AG09319 (cell line): ENCODE data around the gene TAF8.

Experiments
- DNase-seq: peaks from one replicate; pipeline ENCODE4 v3.0.0-alpha.2; 2010; ENCODE audit warnings: low read depth; ENCODE audit errors: extremely low read depth
- TF ChIP-seq, protein P1 (sequence below): IDR thresholded peaks from 2 replicates; pipeline ENCODE4 v1.5.1; 2011; ENCODE audit warnings: low read depth, mild to moderate bottlenecking, inconsistent platforms, low read length, moderate library complexity

TAF8 gene

DNA sequence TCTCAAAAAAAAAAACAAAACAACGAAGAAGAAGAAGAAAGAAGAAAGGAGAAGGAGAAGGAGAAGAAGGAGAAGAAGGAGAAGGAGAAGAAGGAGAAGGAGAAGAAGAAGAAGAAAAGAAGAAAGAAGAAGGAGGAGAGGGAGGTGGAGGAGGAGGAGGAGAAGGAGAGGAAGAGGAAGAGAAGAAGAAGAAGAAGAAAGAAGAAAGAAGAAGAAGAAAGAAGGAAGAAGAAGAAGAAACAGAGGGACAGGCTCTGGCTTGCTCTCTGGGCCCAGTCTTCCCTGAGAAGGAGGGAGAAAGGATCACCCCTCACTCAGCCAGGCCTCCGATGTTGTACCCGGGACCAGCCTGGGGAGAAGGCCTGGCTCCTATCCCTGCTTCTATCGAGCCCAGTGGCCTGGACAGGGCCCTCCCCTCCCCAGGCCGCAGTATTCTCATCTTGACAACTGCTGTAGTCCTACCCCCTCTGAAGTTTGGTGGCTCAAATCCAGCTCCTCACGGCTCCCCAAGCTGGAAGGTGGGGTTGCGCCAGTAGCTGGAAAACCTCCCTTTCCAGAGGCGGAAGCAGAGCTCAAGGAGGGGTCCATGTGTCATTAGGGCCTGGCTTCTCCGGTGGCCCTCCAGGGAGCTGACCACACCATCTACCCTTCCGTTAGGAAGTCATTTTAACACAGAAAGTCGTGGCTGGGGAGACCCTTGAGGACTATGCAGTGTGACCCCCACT, 73.2 kb downstream of the TAF8 start:
- TF ChIP-seq, protein P1, sequence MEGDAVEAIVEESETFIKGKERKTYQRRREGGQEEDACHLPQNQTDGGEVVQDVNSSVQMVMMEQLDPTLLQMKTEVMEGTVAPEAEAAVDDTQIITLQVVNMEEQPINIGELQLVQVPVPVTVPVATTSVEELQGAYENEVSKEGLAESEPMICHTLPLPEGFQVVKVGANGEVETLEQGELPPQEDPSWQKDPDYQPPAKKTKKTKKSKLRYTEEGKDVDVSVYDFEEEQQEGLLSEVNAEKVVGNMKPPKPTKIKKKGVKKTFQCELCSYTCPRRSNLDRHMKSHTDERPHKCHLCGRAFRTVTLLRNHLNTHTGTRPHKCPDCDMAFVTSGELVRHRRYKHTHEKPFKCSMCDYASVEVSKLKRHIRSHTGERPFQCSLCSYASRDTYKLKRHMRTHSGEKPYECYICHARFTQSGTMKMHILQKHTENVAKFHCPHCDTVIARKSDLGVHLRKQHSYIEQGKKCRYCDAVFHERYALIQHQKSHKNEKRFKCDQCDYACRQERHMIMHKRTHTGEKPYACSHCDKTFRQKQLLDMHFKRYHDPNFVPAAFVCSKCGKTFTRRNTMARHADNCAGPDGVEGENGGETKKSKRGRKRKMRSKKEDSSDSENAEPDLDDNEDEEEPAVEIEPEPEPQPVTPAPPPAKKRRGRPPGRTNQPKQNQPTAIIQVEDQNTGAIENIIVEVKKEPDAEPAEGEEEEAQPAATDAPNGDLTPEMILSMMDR = no peak
- no peak for DNase-seq

DNA sequence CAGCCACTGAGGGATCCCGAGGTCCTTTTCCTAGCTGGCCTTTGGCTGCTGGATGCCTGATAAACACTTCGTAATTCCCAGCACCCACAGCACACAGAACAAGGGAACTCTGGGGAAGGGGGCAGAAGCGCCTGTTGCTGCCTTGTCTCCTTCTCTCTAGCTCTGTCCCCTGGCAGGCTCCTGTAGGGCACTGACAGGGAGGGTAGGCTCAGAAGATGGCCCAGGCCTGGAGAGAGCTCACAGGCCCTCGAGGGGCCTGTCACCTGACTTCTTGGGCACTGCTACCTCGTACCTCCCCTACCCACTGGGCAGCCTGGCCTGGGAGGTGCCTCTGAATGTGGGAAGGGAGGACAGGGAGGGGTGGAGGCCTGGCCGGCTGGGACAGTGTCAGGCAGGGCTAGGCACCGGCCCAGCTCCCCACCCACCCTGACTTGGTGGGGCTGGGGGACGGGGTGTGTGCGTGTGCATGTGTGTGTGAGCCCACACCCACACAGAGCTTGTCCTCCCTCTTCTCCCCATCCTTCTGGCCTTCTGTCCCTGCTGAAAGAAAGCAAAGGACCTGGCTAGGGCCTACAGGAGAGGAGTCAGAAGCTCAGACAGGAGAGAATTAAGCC, 74.0 kb downstream of the TAF8 start:
- TF ChIP-seq, protein P1 = no peak
- no peak for DNase-seq

DNA sequence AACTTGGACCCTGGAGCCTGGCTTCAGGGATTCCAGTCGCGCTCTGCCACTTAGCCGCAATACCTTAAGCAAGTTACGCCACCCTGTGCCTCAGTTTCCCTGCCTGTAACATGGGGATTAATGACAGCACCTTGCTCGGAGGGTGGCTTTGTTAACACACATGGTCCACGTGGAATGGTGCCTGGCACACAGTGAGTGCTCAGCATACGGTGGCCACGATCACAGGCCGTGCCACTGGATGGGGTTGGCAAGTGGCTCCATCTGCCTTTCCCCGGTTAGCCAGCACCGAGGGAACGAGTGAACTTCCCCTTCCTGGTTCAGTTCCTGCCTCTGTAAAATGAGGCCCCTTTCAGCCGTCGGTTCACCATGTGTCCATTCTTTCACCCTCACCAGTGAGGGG, 74.9 kb downstream of the TAF8 start:
- TF ChIP-seq, protein P1 = no peak
- DNase-seq = no peak

DNA sequence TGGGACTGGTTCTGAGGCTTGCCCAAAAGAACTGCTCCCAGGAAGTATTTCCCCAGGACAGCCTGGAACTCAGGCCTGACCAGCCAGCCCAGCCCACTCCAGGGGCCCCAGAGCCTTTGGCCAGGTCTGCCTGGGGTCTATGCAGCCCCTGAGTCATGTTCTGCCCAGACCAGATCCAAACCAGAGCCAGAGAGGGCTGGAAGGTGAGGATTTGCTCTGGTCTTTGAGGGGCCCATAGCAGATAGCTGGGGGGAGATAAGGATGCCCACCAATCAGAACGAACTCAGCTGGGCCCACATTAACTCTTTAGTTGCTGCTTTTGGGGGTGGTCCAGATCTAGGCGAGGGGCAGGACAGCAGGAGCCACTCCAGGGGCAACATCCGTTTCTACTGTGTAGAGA, 75.3 kb downstream of the TAF8 start:
- TF ChIP-seq, protein P1 = no peak
- DNase-seq = no peak

DNA sequence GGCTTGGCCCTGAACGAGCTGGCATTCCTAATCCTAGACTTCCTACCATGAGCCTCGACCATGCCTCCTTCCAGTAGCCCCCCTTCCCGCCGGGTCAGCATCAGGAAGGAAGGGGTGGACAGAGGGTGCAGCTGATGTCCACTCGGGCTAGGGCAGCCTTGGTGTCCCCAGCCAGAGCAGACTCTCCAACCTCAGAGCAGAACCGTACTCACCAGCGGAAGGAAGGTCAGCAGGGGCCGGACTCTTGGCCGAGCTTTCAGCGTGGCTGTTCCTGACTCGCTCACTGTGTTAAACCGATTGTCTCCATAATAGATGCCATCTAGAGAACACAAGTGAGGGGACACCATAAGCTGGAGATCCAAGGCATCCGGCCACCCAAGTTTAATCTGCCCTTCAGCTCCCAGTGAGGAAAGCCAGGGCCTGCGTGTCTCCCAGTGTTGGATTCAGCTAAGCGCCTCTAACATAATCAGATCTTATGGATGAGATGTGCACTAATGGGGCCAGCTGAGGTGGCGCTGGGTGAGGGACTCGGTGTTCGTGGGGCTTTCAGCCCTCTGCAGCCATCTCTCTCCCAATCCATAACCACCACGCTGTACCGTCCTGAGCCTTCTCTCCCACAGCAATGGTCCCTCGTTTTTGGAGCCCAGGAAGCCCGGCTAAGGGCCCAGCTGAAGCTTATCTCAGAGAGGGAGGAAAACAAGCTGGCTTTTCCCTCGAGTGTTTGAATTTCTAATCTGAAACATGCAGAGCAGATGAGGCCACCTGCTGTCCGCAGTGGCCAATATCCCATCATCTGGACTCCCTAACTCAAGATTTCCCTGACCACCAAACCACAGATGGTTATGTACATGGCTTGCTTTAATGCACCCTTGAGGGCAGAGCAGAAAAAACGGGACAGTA, 78.4 kb downstream of the TAF8 start:
- no peak for DNase-seq
- TF ChIP-seq, protein P1 = no peak

DNA sequence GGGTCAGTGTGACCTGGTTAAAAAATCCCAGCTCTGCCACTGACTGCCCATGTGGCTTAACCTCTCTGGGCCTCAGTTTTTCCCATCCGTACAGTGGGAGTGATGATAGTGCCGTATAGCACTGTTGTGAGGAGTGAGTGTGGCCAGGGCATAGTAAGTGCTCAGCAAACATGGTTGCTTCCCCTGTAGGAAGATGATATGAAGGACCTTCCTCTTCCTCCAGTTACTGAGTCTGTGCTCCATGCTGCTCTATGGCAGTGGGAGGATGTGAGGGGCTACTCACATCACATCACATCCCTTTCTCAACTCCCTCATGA, 79.0 kb downstream of the TAF8 start:
- DNase-seq = no peak
- TF ChIP-seq, protein P1 = no peak

DNA sequence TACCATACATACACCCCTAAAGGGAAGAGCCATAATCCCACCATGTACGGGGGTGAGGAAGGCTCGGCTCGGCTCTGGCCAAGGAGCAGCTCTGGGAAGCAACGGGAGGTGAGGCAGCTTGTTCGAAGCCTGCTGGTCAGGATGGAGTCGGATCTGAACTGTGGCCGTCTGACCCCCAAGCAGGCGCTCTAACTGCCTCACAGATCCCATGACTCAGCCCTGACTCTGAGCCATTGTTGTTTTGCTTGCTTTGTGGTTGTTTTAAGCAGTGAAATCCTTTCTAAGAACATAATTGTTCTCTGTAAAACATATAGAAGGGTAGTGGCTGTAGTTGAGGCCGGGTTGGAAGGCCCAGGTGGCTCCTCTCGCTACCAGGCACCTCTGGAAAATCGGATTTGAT, 81.2 kb downstream of the TAF8 start:
- DNase-seq = no peak
- TF ChIP-seq, protein P1 = no peak
